LNCaP clone FGC (cell line): Measurements from ENCODE around the gene AP3S2.
A peak's percentile ranks its signal among the peaks of the same experiment; 100 is the strongest.

ENCODE experiments used
- DNase-seq: peaks from one replicate; pipeline ENCODE4 v3.0.0-alpha.2; 2011; ENCODE audit warnings: low read depth
- H3K4me3 ChIP-seq: 2 replicates; pipeline ENCODE4 v1.5.1; 2011; ENCODE audit warnings: mild to moderate bottlenecking, low read depth, low read length, control low read depth
- CTCF ChIP-seq: IDR thresholded peaks from 2 replicates; pipeline ENCODE4 v1.5.1; 2012; ENCODE audit warnings: mild to moderate bottlenecking; ENCODE audit not compliant: control insufficient read depth, insufficient read depth; ENCODE audit errors: extremely low read depth

Gene AP3S2

DNA sequence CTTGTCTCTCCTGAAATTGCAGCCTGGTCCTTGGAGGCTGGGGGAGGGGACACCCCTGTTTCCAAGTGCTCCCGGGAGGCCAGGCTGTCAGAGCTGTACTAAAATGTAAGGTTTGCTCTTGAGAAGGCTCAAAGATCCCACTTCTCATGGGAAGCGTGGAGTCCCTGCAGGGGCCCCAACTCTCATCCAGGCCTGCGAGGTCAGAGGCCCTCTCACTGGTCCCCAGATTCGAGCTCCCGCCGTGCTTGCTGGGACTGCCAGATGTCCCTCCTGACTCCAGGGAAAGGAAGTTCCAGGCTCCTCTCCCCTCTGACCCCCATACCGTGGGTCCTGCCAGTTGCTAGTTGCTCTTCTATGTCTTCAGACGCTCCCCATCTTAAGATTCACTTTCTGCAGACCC lies 64.6 kb downstream of the AP3S2 start:
- no peak overlapping the region for H3K4me3 ChIP-seq
- TF ChIP-seq CTCF = no peak

DNA sequence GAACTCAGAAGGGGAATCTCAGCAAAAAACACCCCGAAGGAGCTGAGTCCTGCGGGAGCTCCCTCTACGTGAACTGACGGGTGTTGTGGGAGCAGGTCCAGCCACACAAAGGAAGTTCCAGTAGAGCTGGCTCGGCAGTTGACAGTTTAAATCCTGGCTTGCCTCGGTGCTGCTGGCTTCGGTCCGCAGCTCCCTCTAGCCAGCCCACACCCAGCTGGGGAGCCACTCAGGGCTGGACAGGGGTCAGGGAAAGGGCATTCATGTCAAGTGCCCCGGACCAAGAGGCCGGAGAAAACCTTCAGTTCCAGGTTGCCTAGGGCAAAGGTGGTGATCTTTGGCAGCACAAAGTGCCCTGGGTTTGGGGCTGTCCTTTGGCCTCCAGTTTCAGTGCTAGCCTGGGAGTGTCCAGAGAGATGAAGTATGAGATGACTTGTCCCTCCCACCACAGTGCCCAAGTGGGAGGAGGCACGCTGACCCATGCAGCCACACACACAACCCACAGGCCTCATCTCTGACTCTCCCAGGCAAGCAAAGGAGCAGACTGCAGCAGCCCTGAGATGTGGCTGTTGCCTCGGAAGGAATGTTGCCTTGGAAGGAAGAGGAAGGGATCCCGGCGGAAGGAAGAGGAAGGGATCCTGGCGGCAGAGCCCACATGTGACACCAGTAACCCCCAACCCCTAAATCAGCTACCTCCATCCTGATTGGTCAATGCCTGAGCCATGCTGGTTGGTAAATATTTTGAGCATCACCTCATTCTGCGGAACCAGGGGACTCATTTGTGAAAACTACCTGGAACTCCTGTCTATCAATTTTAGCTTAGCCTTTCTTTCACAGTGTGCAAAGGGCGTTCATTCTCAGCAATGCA lies 65.3 kb downstream of the AP3S2 start:
- DNase-seq = peak; percentile 36
- TF ChIP-seq CTCF = no peak
- H3K4me3 ChIP-seq = no peak overlapping the region

More for the DNA sequence above, 64.6 kb downstream of the AP3S2 start:
- DNase-seq = no peak

- no peak for TF ChIP-seq CTCF
- no peak overlapping the region for H3K4me3 ChIP-seq
- DNase-seq = no peak
These were observed 66.0 kb downstream of the AP3S2 start for GRCh38 chr15:89827829-89828228.

DNA sequence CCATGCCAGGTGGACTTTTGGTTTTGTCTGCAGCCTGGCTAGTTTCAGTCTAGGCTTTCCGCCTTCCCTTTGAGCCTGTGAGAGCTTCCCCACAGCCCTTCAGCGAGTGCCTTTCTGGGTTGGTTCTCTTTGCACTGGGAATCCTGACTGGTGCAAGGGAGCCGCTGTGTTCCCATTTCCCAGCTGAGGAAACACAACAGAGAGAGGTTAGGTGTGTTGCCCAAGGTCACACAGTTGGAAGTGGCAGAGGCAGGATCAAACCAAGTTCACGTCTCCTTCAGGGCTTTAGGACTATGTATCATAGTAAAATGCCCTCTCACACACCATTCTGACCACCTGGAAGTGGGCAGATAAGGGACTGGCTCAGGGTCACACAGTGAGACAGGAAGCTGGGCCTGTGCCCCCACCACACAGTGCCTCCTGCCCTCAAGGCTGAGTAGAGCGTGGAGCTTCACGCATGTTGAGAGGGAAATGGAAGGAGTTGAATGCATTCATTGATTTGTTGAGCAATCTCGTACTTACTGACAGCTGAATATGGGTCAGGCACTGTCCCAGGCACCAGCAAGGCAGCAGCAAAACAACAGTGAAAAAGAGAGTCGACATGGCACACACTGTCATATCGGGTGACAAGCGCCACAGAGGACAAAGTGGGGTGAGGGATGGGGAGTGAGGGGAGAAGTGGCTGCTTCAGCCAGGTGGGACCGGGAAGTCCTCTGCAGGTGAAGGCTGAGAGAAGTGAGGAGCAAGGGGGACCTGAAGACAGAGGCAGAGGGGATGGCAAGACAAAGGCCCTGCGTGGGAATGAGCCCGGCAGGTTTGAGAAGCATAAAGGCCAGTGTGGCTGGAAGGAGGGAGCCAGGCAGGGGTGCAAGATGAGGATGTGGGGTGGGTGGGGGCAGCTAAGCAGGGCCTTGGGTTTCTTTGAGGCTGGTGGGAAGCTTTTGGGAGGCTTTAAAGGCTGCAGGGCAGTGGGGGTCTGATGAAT lies 66.8 kb downstream of the AP3S2 start:
- no peak for DNase-seq
- TF ChIP-seq CTCF = no peak
- H3K4me3 ChIP-seq = no peak overlapping the region

DNA sequence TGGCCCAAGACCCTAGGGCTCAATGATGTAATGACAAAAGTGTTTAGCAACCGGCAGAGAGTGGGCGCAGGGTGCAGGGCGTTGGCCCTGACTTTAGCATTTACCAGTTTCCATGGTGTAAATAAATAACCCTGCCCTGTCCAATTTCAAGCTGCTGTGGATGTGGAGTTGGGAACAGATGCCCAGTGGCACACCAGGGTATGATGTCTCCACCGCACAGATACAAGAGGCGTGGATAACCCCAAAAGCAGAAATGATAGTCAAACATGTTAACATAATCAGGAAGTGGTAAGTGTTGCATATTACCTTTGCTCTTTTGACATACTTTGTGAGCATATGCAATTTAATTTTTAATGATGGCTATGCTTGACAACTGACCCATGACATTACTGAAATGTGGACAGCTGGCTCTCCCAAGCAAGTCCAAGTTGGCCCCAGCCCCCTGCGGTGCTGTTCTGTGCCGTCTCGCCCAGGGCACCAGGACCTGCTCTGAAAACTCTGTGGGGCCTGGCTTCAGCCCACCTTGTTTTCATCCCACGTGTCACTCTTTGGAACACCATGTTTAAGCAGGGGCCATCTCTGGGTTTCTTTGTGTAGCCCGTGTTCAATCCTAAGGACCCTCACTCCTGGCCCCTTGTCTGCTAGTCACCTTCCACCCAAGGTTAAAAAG lies 68.4 kb downstream of the AP3S2 start:
- TF ChIP-seq CTCF = no peak
- H3K4me3 ChIP-seq = no peak overlapping the region
- no peak for DNase-seq

DNA sequence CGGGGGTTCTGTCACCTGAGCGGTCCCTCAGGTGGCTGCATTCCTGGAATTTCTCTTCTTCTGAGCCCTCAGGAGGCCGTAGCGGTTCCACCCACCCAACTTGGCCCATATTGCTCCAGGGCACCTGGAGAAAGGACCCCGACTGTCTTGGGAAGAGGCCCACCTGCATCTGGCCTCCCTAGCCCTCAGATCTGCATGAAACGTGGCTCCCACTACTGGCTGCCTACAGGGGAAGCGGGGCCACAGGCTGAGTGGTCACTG lies 69.3 kb downstream of the AP3S2 start:
- H3K4me3 ChIP-seq = no peak overlapping the region
- no peak for TF ChIP-seq CTCF
- DNase-seq = no peak
